Measurements from ENCODE around the gene KIF1A.

Gene KIF1A

GRCh38 chr2:240688553-240688919 lies 131.5 kb downstream of the KIF1A start:
- TF ChIP-seq ZBTB7A (IDR thresholded peaks at IDR 0.05; ENCODE audit: low read depth) (no peak), TAF1 (IDR thresholded peaks at IDR 0.05; ENCODE audit: low read depth) (no peak), EP300 (IDR thresholded peaks at IDR 0.05; ENCODE audit: borderline replicate concordance) (no peak), EGR1 (IDR thresholded peaks at IDR 0.05) (no peak), RAD21 (IDR thresholded peaks at IDR 0.05; ENCODE audit: low read depth) (no peak), TEAD4 (IDR thresholded peaks at IDR 0.05) (no peak), CEBPB (IDR thresholded peaks at IDR 0.05) (no peak), REST (IDR thresholded peaks at IDR 0.05; ENCODE audit: low read depth) (no peak), TCF12 (IDR thresholded peaks at IDR 0.05; ENCODE audit: low read depth) (no peak), YY1 (IDR thresholded peaks at IDR 0.05; ENCODE audit: low read depth) (no peak), MAX (IDR thresholded peaks at IDR 0.05) (no peak)

- TF ChIP-seq NFIC (IDR thresholded peaks at IDR 0.05) = no peak
- TF ChIP-seq EP300 (IDR thresholded peaks at IDR 0.05; ENCODE audit: borderline replicate concordance) = no peak
- TF ChIP-seq TCF12 (IDR thresholded peaks at IDR 0.05; ENCODE audit: low read depth) = no peak
- TF ChIP-seq ZBTB7A (IDR thresholded peaks at IDR 0.05; ENCODE audit: low read depth) = no peak
- no peak for TF ChIP-seq REST (IDR thresholded peaks at IDR 0.05; ENCODE audit: low read depth)
- no peak for TF ChIP-seq MAX (IDR thresholded peaks at IDR 0.05)
- no peak for TF ChIP-seq YY1 (IDR thresholded peaks at IDR 0.05; ENCODE audit: low read depth)
- no peak for TF ChIP-seq TEAD4 (IDR thresholded peaks at IDR 0.05)
- no peak for TF ChIP-seq RAD21 (IDR thresholded peaks at IDR 0.05; ENCODE audit: low read depth)
- no peak for TF ChIP-seq CREB1 (IDR thresholded peaks at IDR 0.05; ENCODE audit: low read depth)
These were observed 132.1 kb downstream of the KIF1A start for GRCh38 chr2:240687741-240688552.

GRCh38 chr2:240687045-240687740 lies 132.8 kb downstream of the KIF1A start:
- no peak for TF ChIP-seq USF1 (IDR thresholded peaks at IDR 0.05)
- no peak for TF ChIP-seq TEAD4 (IDR thresholded peaks at IDR 0.05)
- no peak for TF ChIP-seq NFIC (IDR thresholded peaks at IDR 0.05)
- no peak for TF ChIP-seq TAF1 (IDR thresholded peaks at IDR 0.05; ENCODE audit: low read depth)
- TF ChIP-seq TCF12 (IDR thresholded peaks at IDR 0.05; ENCODE audit: low read depth) = no peak

- TF ChIP-seq TAF1 (IDR thresholded peaks at IDR 0.05; ENCODE audit: low read depth) (no peak), RAD21 (IDR thresholded peaks at IDR 0.05; ENCODE audit: low read depth) (no peak), MAX (IDR thresholded peaks at IDR 0.05) (no peak), TCF12 (IDR thresholded peaks at IDR 0.05; ENCODE audit: low read depth) (no peak), CREB1 (IDR thresholded peaks at IDR 0.05; ENCODE audit: low read depth) (no peak), USF1 (IDR thresholded peaks at IDR 0.05) (no peak), ZBTB7A (IDR thresholded peaks at IDR 0.05; ENCODE audit: low read depth) (no peak), TEAD4 (IDR thresholded peaks at IDR 0.05) (no peak), EP300 (IDR thresholded peaks at IDR 0.05; ENCODE audit: borderline replicate concordance) (no peak), REST (IDR thresholded peaks at IDR 0.05; ENCODE audit: low read depth) (no peak), YY1 (IDR thresholded peaks at IDR 0.05; ENCODE audit: low read depth) (no peak), CEBPB (IDR thresholded peaks at IDR 0.05) (no peak), EGR1 (IDR thresholded peaks at IDR 0.05) (no peak), NFIC (IDR thresholded peaks at IDR 0.05) (no peak)
These were observed 133.6 kb downstream of the KIF1A start for GRCh38 chr2:240686460-240686859.

All from Ishikawa (cell line).